BJ (cell line): ENCODE measurements around the gene XRRA1. TPM values are rescaled to one million over a fixed set of nuclear protein-coding genes. Genes with fewer than 3 reads are reported as not detected.
"Not testable (repeated sequence)": the region's sequence is repeated elsewhere in the genome, so short reads cannot be mapped to it uniquely, and the experiment has no call there.

Source experiments
- CTCF ChIA-PET: fragments of 350-600 bp; formaldehyde crosslinking; extraction: SDS; loops from one replicate; lab custom pipeline; 2021; ENCODE audit warnings: antibody characterized with exemption, inconsistent platforms; lab: Yijun Ruan, JAX
- POLR2A ChIA-PET: fragments of 300-600 bp; sonication (Branson Sonifier 250); formaldehyde crosslinking; extraction: SDS; loops from one replicate; lab custom pipeline; 2021; ENCODE audit warnings: antibody characterized with exemption; lab: Charles Lee
- DNase-seq: peaks from one replicate; pipeline ENCODE4 v3.0.0-alpha.2; 2011; ENCODE audit warnings: low read depth
- H3K27me3 ChIP-seq: 2 replicates; pipeline ENCODE4 v1.6.0; 2011; ENCODE audit warnings: low read length; ENCODE audit not compliant: control insufficient read depth, insufficient read depth
- H3K36me3 ChIP-seq: 2 replicates; pipeline ENCODE4 v1.5.1; 2011; ENCODE audit warnings: low read length; ENCODE audit not compliant: control insufficient read depth, insufficient read depth
- H3K4me3 ChIP-seq: 2 replicates; pipeline ENCODE4 v1.5.1; 2011; ENCODE audit warnings: low read depth, mild to moderate bottlenecking, control low read depth, low read length
- polyA plus RNA-seq: library from polyadenylated mRNA; depleted of rRNA; stranded (reverse); fragments of >200 nt; gene quantifications from 2 replicates; pipeline ENCODE4 v1.2.3, GENCODE V29; 2011
- TF ChIP-seq, protein P1 (sequence below): IDR thresholded peaks from 2 replicates; pipeline ENCODE4 v1.5.1; 2011; ENCODE audit warnings: low read depth, mild to moderate bottlenecking, control low read depth, inconsistent platforms, low read length, moderate library complexity; ENCODE audit not compliant: insufficient read depth

Gene XRRA1
- polyA plus RNA-seq, 1 experiment = 6.8 TPM

DNA sequence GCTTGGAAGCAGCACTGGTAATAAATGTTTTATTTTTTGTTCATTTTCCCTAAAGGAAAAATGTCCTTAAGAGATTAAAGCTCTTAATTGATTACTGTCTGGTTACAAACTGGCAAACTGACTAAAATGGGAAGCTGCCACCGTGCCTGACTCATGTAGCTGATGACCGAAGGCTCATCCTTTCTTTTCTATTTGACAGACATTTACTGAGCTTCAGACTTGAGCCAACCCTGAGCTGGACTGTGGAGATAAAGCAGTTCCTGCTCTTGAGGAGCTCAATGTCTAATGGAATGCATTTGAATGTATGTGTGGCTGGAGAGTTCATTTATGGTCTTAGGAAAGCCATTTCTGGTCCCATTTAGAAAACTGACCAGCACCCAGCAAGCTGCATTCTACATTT, 108.9 kb downstream of the XRRA1 start:
- DNase-seq = no peak
- Histone ChIP-seq H3K4me3 (no peak overlapping the region), H3K27me3 (no peaks in the 10 kb centered on the region), H3K36me3 (peaks cover 7% of the 10 kb centered on the region)
- ChIA-PET CTCF (interaction anchor here (1.1 to 1.4 kb wide), 2 partner anchors 11 to 100 kb away, joined by 3 to 4 read pairs; no protein-coding TSS in a partner anchor), POLR2A (no interaction called here)
- TF ChIP-seq, protein P1, sequence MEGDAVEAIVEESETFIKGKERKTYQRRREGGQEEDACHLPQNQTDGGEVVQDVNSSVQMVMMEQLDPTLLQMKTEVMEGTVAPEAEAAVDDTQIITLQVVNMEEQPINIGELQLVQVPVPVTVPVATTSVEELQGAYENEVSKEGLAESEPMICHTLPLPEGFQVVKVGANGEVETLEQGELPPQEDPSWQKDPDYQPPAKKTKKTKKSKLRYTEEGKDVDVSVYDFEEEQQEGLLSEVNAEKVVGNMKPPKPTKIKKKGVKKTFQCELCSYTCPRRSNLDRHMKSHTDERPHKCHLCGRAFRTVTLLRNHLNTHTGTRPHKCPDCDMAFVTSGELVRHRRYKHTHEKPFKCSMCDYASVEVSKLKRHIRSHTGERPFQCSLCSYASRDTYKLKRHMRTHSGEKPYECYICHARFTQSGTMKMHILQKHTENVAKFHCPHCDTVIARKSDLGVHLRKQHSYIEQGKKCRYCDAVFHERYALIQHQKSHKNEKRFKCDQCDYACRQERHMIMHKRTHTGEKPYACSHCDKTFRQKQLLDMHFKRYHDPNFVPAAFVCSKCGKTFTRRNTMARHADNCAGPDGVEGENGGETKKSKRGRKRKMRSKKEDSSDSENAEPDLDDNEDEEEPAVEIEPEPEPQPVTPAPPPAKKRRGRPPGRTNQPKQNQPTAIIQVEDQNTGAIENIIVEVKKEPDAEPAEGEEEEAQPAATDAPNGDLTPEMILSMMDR = no peak

DNA sequence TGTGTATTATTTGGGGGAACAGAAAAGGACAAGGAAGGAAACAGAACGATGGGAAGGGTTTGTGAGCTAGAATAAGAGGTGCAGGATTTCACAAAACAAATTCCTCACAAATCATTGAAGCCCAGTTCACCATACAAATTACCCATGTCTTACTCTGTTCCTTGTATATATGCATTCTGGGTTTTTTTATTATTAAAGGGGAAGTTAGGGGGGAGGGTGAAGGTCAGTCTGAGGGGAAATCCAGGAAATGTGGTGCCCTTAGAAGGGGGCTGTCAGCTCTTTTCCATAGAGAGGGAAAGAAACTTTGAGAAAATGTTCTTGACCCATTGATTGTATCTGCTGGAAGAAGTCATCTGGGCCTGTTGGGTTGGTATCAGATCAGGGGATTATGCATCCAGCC, 109.4 kb downstream of the XRRA1 start:
- CTCF ChIA-PET = interaction anchor here (1.1 to 1.4 kb wide), 2 partner anchors 11 to 100 kb away, joined by 3 to 4 read pairs; no protein-coding TSS in a partner anchor
- POLR2A ChIA-PET = no interaction called here
- Histone ChIP-seq H3K36me3 (peaks cover 7% of the 10 kb centered on the region), H3K27me3 (no peaks in the 10 kb centered on the region), H3K4me3 (no peak overlapping the region)
- TF ChIP-seq, protein P1 = no peak
- DNase-seq = no peak

DNA sequence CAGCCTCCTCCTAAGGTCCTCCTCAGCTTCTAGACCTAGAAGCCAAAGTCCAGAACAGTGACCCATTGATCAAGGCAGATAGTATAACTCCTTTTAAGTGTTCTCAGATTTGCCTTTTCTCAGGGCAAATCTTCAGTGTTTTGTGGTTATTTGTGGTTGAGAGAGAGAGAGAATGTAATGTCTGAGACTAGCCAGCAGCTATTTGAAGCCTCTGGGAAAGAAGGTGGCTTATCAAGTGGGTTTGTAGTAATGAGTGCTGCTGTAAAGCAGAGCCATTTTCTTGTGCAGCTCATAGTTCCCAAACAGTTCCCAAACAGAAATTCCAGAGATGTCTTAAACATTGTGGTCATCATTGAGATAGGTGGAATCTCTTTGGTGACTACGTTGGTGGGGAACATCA, 110.7 kb downstream of the XRRA1 start:
- no peak overlapping the region for H3K4me3 ChIP-seq
- ChIA-PET CTCF (interaction anchor here (0.6 to 1.3 kb wide), 2 partner anchors 411 to 1281 kb away, joined by 3 read pairs; no protein-coding TSS in a partner anchor), POLR2A (no interaction called here)
- TF ChIP-seq, protein P1 = no peak
- no peaks in the 10 kb centered on the region for H3K27me3 ChIP-seq
- peaks cover 5% of the 10 kb centered on the region for H3K36me3 ChIP-seq
- DNase-seq = no peak

DNA sequence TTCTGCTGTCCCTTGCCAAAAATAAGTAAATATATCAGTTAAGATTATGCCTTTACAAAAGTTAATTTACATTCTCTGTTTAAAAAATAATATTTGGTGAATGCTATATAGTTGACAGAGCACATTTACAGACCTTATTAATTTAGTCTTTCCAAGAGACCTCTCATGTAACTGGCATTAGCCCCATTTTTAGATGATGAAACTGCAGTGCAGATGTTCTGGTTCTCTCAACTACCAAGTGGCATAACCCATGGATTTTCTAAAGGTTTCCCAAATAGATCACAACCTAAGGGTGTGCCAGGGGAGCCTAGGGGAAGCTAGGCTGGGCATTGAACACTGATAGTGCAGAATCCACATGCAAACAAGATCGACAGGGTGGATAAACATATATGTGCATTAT, 111.7 kb downstream of the XRRA1 start:
- TF ChIP-seq, protein P1 = no peak
- Histone ChIP-seq H3K27me3 (no peaks in the 10 kb centered on the region), H3K4me3 (no peak overlapping the region), H3K36me3 (peaks cover 3% of the 10 kb centered on the region)
- no peak for DNase-seq
- ChIA-PET POLR2A (no interaction called here), CTCF (no interaction called here)

DNA sequence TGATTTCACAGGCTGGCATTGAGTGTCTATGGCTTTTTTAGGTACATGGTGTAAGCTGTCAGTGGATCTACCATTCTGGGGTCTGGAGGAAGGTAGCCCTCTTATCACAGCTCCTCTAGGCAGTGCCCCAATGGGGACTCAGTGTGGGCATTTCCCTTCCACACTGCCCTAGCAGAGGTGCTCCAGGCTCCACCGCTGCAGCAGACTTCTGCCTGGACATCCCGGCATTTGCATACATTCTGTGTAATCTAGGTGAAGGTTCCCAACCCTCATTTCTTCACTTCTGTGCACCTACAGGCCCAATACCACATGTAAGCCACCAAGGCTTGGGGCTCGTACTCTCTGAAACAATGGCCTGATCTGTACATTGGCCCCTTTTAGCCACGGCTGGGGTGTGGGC, 122.0 kb downstream of the XRRA1 start:
- H3K36me3 ChIP-seq = no peaks in the 10 kb centered on the region
- TF ChIP-seq, protein P1 = no peak
- CTCF ChIA-PET = no interaction called here
- H3K27me3 ChIP-seq = no peaks in the 10 kb centered on the region
- no peak for DNase-seq
- no peak overlapping the region for H3K4me3 ChIP-seq
- POLR2A ChIA-PET = no interaction called here

DNA sequence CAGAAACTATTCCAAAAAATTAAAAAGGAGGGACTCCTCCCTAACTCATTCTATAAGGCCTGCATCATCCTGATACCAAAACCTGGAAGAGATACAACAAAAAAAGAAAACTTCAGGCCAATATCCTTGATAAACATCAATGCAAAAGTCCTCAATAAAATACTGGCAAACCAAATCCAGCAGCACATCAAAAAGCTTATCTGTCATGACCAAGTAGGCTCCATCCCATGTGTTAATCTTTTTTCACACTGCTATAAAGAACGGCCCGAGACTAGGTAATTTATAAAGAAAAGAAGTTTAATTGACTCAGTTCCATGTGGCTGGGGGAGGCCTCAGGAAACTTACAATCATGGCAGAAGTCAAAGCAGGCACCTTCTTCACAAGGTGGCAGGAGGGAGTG, 123.3 kb downstream of the XRRA1 start:
- POLR2A ChIA-PET, H3K4me3 ChIP-seq, H3K27me3 ChIP-seq, CTCF ChIA-PET, H3K36me3 ChIP-seq, DNase-seq: not testable (repeated sequence)
